T47D (cell line): Measurements from ENCODE around the gene PRSS56.

Source experiments
- DNase-seq, 2 experiments: peaks; one replicate each; pipeline versions ENCODE4 v3.0.0 to v3.0.0-alpha.2; 2011 to 2012; ENCODE audit warnings: low read depth in 1 of 2, low spot score in 1 of 2
- JUND ChIP-seq: IDR thresholded peaks from 2 replicates; pipeline ENCODE4 v1.6.1; 2012; ENCODE audit warnings: low read depth
- in situ Hi-C: cut with HindIII; loops from 2 replicates; pipeline ENCODE4 v1.10.0; 2016; ENCODE audit warnings: low sequenced_read_pairs, low pct_unique_long_range_greater_than_20kb

Gene PRSS56

DNA sequence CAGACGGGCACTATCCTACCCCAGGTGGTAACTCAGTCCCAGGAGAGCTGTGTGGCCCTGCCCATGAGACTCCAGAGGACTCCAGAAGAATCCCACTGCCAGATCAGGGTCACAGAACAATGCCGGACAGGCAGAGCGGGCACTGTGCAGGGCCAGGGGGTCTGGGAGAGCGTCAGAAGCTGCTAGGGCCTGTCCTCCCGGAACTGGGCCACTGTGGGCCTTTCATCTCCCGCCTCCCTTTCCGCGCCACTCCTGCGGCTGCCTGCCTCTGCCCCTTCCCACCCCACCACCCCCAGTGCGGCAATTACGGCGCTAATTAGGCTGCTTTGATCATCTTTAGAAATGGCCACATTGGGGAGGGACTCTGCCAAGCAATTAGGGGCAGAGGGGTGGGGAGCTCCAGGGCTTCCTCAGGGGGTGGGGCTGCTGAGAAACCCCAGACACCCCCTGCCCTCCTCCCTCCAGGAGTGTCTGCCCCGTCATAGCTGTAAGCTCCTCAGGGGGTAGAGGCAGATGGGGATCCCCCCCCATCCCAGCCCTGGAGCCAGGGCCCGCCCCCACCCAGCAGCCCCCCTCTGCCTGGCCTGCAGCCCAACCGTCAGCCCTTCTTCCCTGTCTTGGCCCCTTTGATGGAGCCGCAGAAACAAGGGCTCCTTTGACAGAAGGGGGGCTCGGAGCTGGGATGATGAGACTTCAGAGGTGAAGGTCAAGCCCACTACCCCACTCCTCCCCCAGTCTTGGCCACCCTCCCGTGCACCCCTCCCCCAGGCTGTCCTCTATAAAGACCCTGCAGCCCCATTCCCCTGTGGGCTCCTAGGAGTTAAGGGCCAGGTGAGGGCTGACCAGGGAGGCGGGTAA, at the start of gene PRSS56:
Gene PRSS56 (plus strand): TSS at position 808 of the 858 bp plus-strand sequence. CDS start 211 bp downstream, outside the sequence.
- in situ Hi-C loops, result no loop called here
- no peak for TF ChIP-seq JUND
- DNase-seq, result no peak

- in situ Hi-C loops, result no loop called here
- no peak for TF ChIP-seq JUND
- DNase-seq, result peak in 1 of 2 experiments; percentile 42
Measured at GRCh38 chr2:232473467-232473890, 46.7 kb upstream of the PRSS56 start.

GRCh38 chr2:232476045-232476444, 44.1 kb upstream of the PRSS56 start:
- no peak for DNase-seq
- in situ Hi-C loops, result no loop called here
- no peak for TF ChIP-seq JUND

DNA sequence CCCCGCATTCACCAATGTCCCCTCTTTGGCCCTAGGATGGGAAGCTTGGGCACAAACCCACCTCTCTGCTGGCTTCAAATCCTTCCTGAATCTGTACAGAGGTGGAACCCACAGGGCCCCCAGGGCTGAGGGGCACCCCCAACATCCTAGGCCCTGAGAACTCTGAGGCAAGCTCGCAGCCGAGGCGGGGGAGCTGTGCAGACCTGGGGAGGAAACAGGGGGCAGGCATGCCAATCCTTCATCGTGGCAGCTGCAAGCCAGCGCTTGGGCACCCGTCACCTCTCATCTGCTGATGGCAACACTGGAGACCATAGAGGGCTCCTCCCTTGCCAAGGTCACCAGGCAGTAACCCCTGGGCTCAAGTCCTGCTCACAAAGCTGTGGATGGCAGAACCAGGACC, 43.4 kb upstream of the PRSS56 start:
- no peak for TF ChIP-seq JUND
- DNase-seq, result no peak
- in situ Hi-C loops, result no loop called here

DNA sequence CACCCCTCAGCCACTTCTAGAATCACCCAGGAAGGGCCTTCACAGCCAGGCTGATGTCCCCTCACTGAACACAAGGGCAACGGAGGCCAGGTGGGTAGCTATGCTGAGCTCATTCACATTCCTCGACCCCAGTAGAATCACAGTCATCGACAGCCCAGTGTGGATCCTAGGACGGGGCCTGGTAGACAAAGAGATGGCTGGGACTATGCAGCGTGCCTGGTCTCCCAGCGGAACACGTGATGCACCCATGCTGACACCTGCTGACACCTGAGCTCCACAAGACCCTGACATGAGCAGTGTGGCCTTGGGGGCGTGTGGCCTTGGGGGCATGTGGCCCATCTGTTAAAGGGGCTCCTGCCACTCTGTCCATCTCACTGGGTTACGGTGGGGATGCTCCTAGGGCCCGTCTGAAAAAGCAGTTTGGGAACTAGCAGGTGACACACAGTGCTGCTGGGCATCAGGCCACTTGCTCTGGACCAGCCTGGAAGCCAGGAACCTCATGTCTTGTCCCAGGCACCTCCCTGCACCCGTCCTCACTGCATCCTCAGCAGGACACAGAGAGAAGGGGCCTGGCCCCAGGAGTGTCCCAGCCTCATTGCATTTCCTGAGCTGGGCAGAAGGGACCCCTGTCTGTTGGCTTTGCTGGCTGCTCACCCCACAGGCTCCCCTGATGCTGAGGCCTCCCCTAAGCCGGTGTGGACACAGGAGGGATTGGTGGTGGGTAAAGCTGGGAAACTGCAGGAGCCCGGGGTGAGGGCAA, 42.3 kb upstream of the PRSS56 start:
- DNase-seq, result no peak
- TF ChIP-seq JUND, result no peak
- in situ Hi-C loops, result no loop called here

GRCh38 chr2:232478571-232479340, 41.4 kb upstream of the PRSS56 start:
- no peak for TF ChIP-seq JUND
- no peak for DNase-seq
- in situ Hi-C loops, result no loop called here

- no peak for DNase-seq
- TF ChIP-seq JUND, result no peak
- in situ Hi-C loops, result no loop called here
Measured at GRCh38 chr2:232479341-232480200, 40.6 kb upstream of the PRSS56 start.

DNA sequence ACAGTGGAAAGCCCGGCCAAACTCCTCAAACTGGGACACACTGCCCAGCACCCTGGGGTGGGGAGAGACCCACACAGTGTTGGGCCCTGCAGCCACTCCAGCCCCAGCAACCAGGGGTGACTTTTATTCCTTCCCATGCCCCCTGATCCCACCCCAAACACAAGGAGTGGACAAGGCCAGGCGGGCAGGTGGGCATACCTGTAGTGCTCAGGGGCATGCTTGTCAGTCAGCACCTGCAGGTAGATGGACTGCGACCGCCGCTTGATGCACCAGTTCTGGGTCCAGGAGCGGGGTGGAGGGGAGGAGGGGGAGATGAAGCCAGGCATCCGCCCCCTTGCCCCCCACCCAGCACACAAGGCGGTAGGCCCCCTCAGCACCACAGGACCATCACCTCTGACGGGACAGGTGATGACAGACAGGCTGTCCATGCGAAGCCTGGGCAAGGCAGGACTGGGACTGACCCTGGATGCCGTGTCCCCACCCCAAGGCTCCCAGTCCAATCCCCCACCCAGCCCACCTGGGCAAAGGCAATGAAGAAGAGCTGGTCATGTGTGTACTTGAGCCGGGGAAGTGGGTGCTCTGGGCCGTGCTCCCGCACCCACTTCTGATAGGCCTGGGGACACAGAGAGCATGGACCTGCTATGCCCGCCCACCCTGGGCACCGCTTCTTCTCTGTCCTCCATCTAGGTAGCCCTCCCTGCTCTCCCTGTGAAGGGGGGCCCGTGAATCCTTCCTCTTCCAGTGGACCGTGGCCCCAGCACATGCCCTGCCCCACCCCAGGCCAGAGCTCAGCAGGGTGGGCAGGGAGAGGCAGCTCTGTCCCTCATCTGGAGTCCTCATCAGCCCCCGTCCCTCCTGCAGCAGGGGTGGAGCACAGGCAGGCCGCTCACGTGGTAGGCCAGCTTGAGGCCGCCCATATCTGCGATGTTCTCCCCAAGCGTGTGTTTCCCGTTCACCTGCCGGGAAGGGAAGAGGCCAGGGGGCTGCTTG, 39.7 kb upstream of the PRSS56 start:
- in situ Hi-C loops, result no loop called here
- DNase-seq, result no peak
- no peak for TF ChIP-seq JUND

- in situ Hi-C loops, result no loop called here
- TF ChIP-seq JUND, result no peak
- DNase-seq, result no peak
Measured at GRCh38 chr2:232481322-232482140, 38.7 kb upstream of the PRSS56 start.
